ENCODE measurements around the gene EVA1C. TPM values are rescaled to one million over a fixed set of nuclear protein-coding genes. Genes with fewer than 3 reads are reported as not detected.
A peak's percentile ranks its signal among the peaks of the same experiment; 100 is the strongest.

Gene EVA1C
- polyA plus RNA-seq, 1 donor (not counting 4 experiments of a cell fraction or from before 2014, with no cell fraction given) = 15.3 TPM

- Histone ChIP-seq H3K27me3 (ENCODE audit: control insufficient read depth, extremely low read depth, insufficient read depth, low read length) (no peaks in the 10 kb centered on the region), H3K4me1 (ENCODE audit: control insufficient read depth, extremely low read depth, insufficient read depth, low read length) (no peaks in the 10 kb centered on the region), H4K20me1 (ENCODE audit: control insufficient read depth, extremely low read depth, insufficient read depth, low read length) (no peaks in the 10 kb centered on the region), H3K27ac (ENCODE audit: control insufficient read depth, insufficient read depth, low read length) (no peak overlapping the region), H3K9ac (ENCODE audit: control insufficient read depth, extremely low read depth, insufficient read depth, low read length) (no peak overlapping the region), H3K4me3 (ENCODE audit: control insufficient read depth in 2 of 3, extremely low read depth in 1 of 3, insufficient read depth in 2 of 3, low read depth in 1 of 3, low read length in 3 of 3) (no peak overlapping the region), H3K36me3 (ENCODE audit: control insufficient read depth in 2 of 2, extremely low read depth in 1 of 2, insufficient read depth in 2 of 2, low read length in 2 of 2) (no peaks in the 10 kb centered on the region), H2AFZ (ENCODE audit: control insufficient read depth, low read length) (no peak overlapping the region), H3K79me2 (ENCODE audit: control insufficient read depth, insufficient read depth, low read length) (no peaks in the 10 kb centered on the region), H3K4me2 (ENCODE audit: control insufficient read depth, extremely low read depth, insufficient read depth, low read depth, low read length) (no peak overlapping the region), H3K9me1 (ENCODE audit: control insufficient read depth, extremely low read depth, insufficient read depth, low read length) (no peaks in the 10 kb centered on the region), H3K9me3 (ENCODE audit: control insufficient read depth, low read depth, low read length) (no peaks in the 10 kb centered on the region)
- DNase-seq (ENCODE audit: low read depth, low spot score) (no peak), FAIRE-seq (no peak)
- TF ChIP-seq EZH2 (IDR thresholded peaks at IDR 0.05; ENCODE audit: low read length) (no peak), CTCF (optimal IDR thresholded peaks at IDR 0.05 in 1 of 3, IDR thresholded peaks at IDR 0.05 in 1 of 3, conservative IDR thresholded peaks at IDR 0.05 in 1 of 3; ENCODE audit: extremely low read depth in 1 of 3, insufficient read depth in 2 of 3, low read length in 3 of 3) (peak; percentile 28 to 43 (median 35))
- dilution Hi-C loops (cut with MboI; ENCODE audit: extremely low pct_ligation_motif_present, low sequenced_read_pairs) = no loop called here
Observed at GRCh38 chr21:32562426-32562825, 149.9 kb downstream of the EVA1C start.

DNA sequence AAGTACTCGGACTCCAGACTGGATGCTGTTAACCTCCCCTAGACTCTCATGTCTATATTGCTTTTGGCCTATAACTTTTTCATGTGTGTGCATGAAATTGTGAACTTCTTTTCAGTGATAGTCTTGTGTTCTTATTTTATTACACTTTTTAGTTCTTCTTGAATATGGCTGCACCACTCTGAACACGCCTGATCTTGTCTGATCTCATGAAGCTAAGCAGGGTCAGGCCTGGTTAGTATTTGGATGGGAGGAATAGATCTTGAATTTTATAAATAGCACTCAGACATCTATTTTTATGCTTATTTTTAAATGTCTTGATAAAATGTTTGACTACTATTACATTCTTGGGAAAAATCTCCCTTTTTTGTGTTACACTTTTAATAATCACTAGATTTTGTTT is 150.4 kb downstream of the EVA1C start:
- FAIRE-seq = no peak
- Histone ChIP-seq H3K9me1 (ENCODE audit: control insufficient read depth, extremely low read depth, insufficient read depth, low read length) (no peaks in the 10 kb centered on the region), H3K4me1 (ENCODE audit: control insufficient read depth, extremely low read depth, insufficient read depth, low read length) (no peaks in the 10 kb centered on the region), H3K4me3 (ENCODE audit: control insufficient read depth in 2 of 3, extremely low read depth in 1 of 3, insufficient read depth in 2 of 3, low read depth in 1 of 3, low read length in 3 of 3) (no peak overlapping the region), H4K20me1 (ENCODE audit: control insufficient read depth, extremely low read depth, insufficient read depth, low read length) (no peaks in the 10 kb centered on the region), H3K9ac (ENCODE audit: control insufficient read depth, extremely low read depth, insufficient read depth, low read length) (no peak overlapping the region), H3K79me2 (ENCODE audit: control insufficient read depth, insufficient read depth, low read length) (no peaks in the 10 kb centered on the region), H3K27me3 (ENCODE audit: control insufficient read depth, extremely low read depth, insufficient read depth, low read length) (no peaks in the 10 kb centered on the region), H3K27ac (ENCODE audit: control insufficient read depth, insufficient read depth, low read length) (no peak overlapping the region), H3K9me3 (ENCODE audit: control insufficient read depth, low read depth, low read length) (no peaks in the 10 kb centered on the region), H3K4me2 (ENCODE audit: control insufficient read depth, extremely low read depth, insufficient read depth, low read depth, low read length) (no peak overlapping the region), H2AFZ (ENCODE audit: control insufficient read depth, low read length) (no peak overlapping the region), H3K36me3 (ENCODE audit: control insufficient read depth in 2 of 2, extremely low read depth in 1 of 2, insufficient read depth in 2 of 2, low read length in 2 of 2) (no peaks in the 10 kb centered on the region)
- dilution Hi-C loops (cut with MboI; ENCODE audit: extremely low pct_ligation_motif_present, low sequenced_read_pairs) = no loop called here
- no peak for DNase-seq (ENCODE audit: low read depth, low spot score)
- TF ChIP-seq CTCF (optimal IDR thresholded peaks at IDR 0.05 in 1 of 3, IDR thresholded peaks at IDR 0.05 in 1 of 3, conservative IDR thresholded peaks at IDR 0.05 in 1 of 3; ENCODE audit: extremely low read depth in 1 of 3, insufficient read depth in 2 of 3, low read length in 3 of 3) = no peak
- TF ChIP-seq EZH2 (IDR thresholded peaks at IDR 0.05; ENCODE audit: low read length) = no peak

Small RNA genes within 50 kb of the gene (small RNA-seq; reads per million reads assigned to genes)
- gene RF00438 (ENCODE audit: insufficient read length in 3 of 3, low read depth in 3 of 3, low replicate concordance in 1 of 3) (0 reads per million in 3 experiments), gene RNA5SP490 (ENCODE audit: insufficient read length in 3 of 3, low read depth in 3 of 3, low replicate concordance in 1 of 3) (0 to 2.0 (median 0.75) reads per million in 3 experiments), gene SNORA80A (ENCODE audit: insufficient read length in 3 of 3, low read depth in 3 of 3, low replicate concordance in 1 of 3) (0.67 to 6.0 (median 1.1) reads per million in 3 experiments)

Other genes starting within 250 kb of the EVA1C start
- 6.6 to 12.1 TPM (median 11.8 TPM) in 3 replicates for gene MIS18A, start 133.7 kb upstream of the EVA1C start, polyA plus RNA-seq
- gene MRAP, start 113.9 kb upstream of the EVA1C start, polyA plus RNA-seq = not detected in 3 replicates
- 7.3 to 11.3 TPM (median 9.0 TPM) in 3 replicates for gene URB1, start 19.7 kb upstream of the EVA1C start, polyA plus RNA-seq
- gene TCP10L, start 172.8 kb downstream of the EVA1C start, polyA plus RNA-seq = 0.11 to 0.27 TPM (median 0.25 TPM) in 3 replicates
- 19.2 to 47.2 TPM (median 37.0 TPM) in 3 replicates for gene CFAP298, start 199.7 kb downstream of the EVA1C start, polyA plus RNA-seq

All from keratinocyte (primary cell).